ENCODE results near the gene CCSER1.

Gene CCSER1

GRCh38 chr4:91222014-91222413, 1094.8 kb downstream of the CCSER1 start:
- Histone ChIP-seq H3K9me3 (no peaks in the 10 kb centered on the region), H3K4me3 (ENCODE audit: low read depth, low read length) (no peak overlapping the region), H3K4me1 (no peaks in the 10 kb centered on the region), H3K27me3 (no peaks in the 10 kb centered on the region; the same call in 1 of the 2 replicates), H3K36me3 (no peaks in the 10 kb centered on the region)
- DNase-seq, result no peak
- TF ChIP-seq CTCF (IDR thresholded peaks at IDR 0.05; ENCODE audit: low read depth, low read length), result no peak

- H3K36me3 ChIP-seq, result no peaks in the 10 kb centered on the region
- no peaks in the 10 kb centered on the region for H3K4me1 ChIP-seq
- H3K4me3 ChIP-seq (ENCODE audit: low read depth, low read length), result no peak overlapping the region
- TF ChIP-seq CTCF (IDR thresholded peaks at IDR 0.05; ENCODE audit: low read depth, low read length), result no peak
- no peaks in the 10 kb centered on the region; the same call in 1 of the 2 replicates for H3K27me3 ChIP-seq
- no peaks in the 10 kb centered on the region for H3K9me3 ChIP-seq
- DNase-seq, result no peak
Observed at GRCh38 chr4:91226867-91227266, 1099.7 kb downstream of the CCSER1 start.

- no peaks in the 10 kb centered on the region for H3K36me3 ChIP-seq
- H3K4me1 ChIP-seq, result no peaks in the 10 kb centered on the region
- H3K9me3 ChIP-seq, result no peaks in the 10 kb centered on the region
- H3K27me3 ChIP-seq, result no peaks in the 10 kb centered on the region
- no peak for TF ChIP-seq CTCF (IDR thresholded peaks at IDR 0.05; ENCODE audit: low read depth, low read length)
- DNase-seq, result no peak
- H3K4me3 ChIP-seq (ENCODE audit: low read depth, low read length), result no peak overlapping the region
Observed at GRCh38 chr4:91228659-91229058, 1101.5 kb downstream of the CCSER1 start.

DNA sequence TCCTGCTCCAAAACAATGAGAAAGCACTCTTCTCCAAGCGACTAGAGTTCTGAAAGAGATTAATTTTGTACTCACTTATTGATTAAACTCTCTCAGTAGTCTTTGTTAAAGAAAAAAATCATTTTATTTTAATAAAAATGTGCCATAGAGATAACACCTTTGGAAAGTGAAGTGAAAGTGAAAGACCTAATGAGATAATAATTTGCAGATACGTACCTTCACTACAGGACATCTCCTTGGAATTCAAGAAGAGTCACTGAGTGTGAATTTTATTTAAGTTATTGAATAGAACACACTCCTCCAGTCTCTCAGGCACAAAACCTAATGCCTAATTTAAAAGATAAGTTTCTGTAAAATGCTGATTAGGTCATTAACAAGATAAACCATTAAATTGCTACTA, 1106.0 kb downstream of the CCSER1 start:
- Histone ChIP-seq H3K36me3 (no peaks in the 10 kb centered on the region), H3K4me3 (ENCODE audit: low read depth, low read length) (no peak overlapping the region), H3K9me3 (no peaks in the 10 kb centered on the region), H3K27me3 (no peaks in the 10 kb centered on the region), H3K4me1 (no peaks in the 10 kb centered on the region)
- no peak for TF ChIP-seq CTCF (IDR thresholded peaks at IDR 0.05; ENCODE audit: low read depth, low read length)
- DNase-seq, result no peak

- no peak for TF ChIP-seq CTCF (IDR thresholded peaks at IDR 0.05; ENCODE audit: low read depth, low read length)
- no peaks in the 10 kb centered on the region for H3K36me3 ChIP-seq
- DNase-seq, result no peak
- H3K4me3 ChIP-seq (ENCODE audit: low read depth, low read length), result no peak overlapping the region
- H3K4me1 ChIP-seq, result no peaks in the 10 kb centered on the region
- no peaks in the 10 kb centered on the region for H3K9me3 ChIP-seq
- no peaks in the 10 kb centered on the region for H3K27me3 ChIP-seq
Observed at GRCh38 chr4:91243132-91243531, 1115.9 kb downstream of the CCSER1 start.

- no peak for DNase-seq
- no peak overlapping the region for H3K4me3 ChIP-seq (ENCODE audit: low read depth, low read length)
- no peaks in the 10 kb centered on the region for H3K27me3 ChIP-seq
- no peaks in the 10 kb centered on the region for H3K4me1 ChIP-seq
- H3K36me3 ChIP-seq, result no peaks in the 10 kb centered on the region
- no peak for TF ChIP-seq CTCF (IDR thresholded peaks at IDR 0.05; ENCODE audit: low read depth, low read length)
- H3K9me3 ChIP-seq, result no peaks in the 10 kb centered on the region
Observed at GRCh38 chr4:91256043-91256442, 1128.8 kb downstream of the CCSER1 start.

Data from BE2C (cell line).